OCI-LY1 (cell line): ENCODE data around the gene SNAI3.

Source experiments
- H2AFZ ChIP-seq: fragments of 200-600 bp; sonication (generic), shearing (Covaris generic); 2 replicates; pipeline ENCODE4 v1.6.0; 2014; ENCODE audit warnings: antibody characterized with exemption, mild to moderate bottlenecking, low read length
- H3F3A ChIP-seq: fragments of 200-600 bp; sonication (generic), shearing (Covaris generic); 2 replicates; pipeline ENCODE4 v1.6.0; 2014; ENCODE audit warnings: mild to moderate bottlenecking, antibody characterized with exemption, low read length, moderate library complexity; ENCODE audit not compliant: insufficient read depth
- H3K27ac ChIP-seq: fragments of 200-600 bp; sonication (generic); 2 replicates; pipeline ENCODE4 v1.5.1; 2014; ENCODE audit warnings: low read length, mixed run types, mild to moderate bottlenecking, low read depth; ENCODE audit not compliant: poor library complexity, severe bottlenecking
- H3K27me3 ChIP-seq: fragments of 200-600 bp; sonication (generic); 2 replicates; pipeline ENCODE4 v1.6.0; 2014; ENCODE audit warnings: antibody characterized with exemption, mild to moderate bottlenecking, low read length, moderate library complexity; ENCODE audit not compliant: insufficient read depth
- H3K36me3 ChIP-seq: fragments of 200-600 bp; sonication (generic); 2 replicates; pipeline ENCODE4 v1.6.1; 2014; ENCODE audit warnings: mild to moderate bottlenecking, antibody characterized with exemption, low read length, moderate library complexity, mixed read lengths; ENCODE audit not compliant: insufficient read depth
- H3K4me1 ChIP-seq: fragments of 200-600 bp; sonication (generic); 2 replicates; pipeline ENCODE4 v1.5.1; 2014; ENCODE audit warnings: mild to moderate bottlenecking, low read length, moderate library complexity; ENCODE audit not compliant: insufficient read depth, severe bottlenecking
- H3K4me2 ChIP-seq: fragments of 200-600 bp; sonication (generic), shearing (Covaris generic); 2 replicates; pipeline ENCODE4 v1.6.1; 2014; ENCODE audit warnings: low read length
- H3K4me3 ChIP-seq: fragments of 200-600 bp; sonication (generic); 2 replicates; pipeline ENCODE4 v1.5.1; 2014; ENCODE audit warnings: low read length, low read depth, mild to moderate bottlenecking, mixed read lengths; ENCODE audit not compliant: poor library complexity, severe bottlenecking
- H3K79me2 ChIP-seq: fragments of 200-600 bp; shearing (Covaris generic); 2 replicates; pipeline ENCODE4 v1.6.1; 2016; ENCODE audit warnings: mixed run types, low read length, mixed read lengths; ENCODE audit not compliant: insufficient read depth
- H3K9ac ChIP-seq: fragments of 200-600 bp; sonication (generic), shearing (Covaris generic); 2 replicates; pipeline ENCODE4 v1.6.1; 2014; ENCODE audit warnings: mild to moderate bottlenecking, low read length, mixed read lengths
- H3K9me2 ChIP-seq: fragments of 200-600 bp; sonication (generic), shearing (Covaris generic); 2 replicates; pipeline ENCODE4 v1.6.1; 2014; ENCODE audit warnings: low read depth, mild to moderate bottlenecking, low read length, mixed read lengths
- H3K9me3 ChIP-seq: fragments of 200-600 bp; shearing (Covaris generic); 2 replicates; pipeline ENCODE4 v1.6.1; 2014; ENCODE audit warnings: low read length, mixed read lengths
- H4K20me1 ChIP-seq: fragments of 200-600 bp; sonication (generic), shearing (Covaris generic); 2 replicates; pipeline ENCODE4 v1.6.0; 2016; ENCODE audit warnings: mild to moderate bottlenecking, low read length; ENCODE audit not compliant: insufficient read depth
- CTCF ChIP-seq: fragments of 200-600 bp; sonication (generic), shearing (Covaris generic); IDR thresholded peaks from 2 replicates; pipeline ENCODE4 v1.5.1; 2017; ENCODE audit warnings: mild to moderate bottlenecking, antibody characterized with exemption, low read length, moderate library complexity, mixed read lengths
- EZH2 ChIP-seq: fragments of 200-600 bp; sonication (generic), shearing (Covaris generic); IDR thresholded peaks from 2 replicates; pipeline ENCODE4 v1.8.0; 2017; ENCODE audit warnings: borderline replicate concordance, mixed run types, mild to moderate bottlenecking, antibody characterized with exemption, low read length, moderate library complexity, mixed read lengths

The SNAI3 gene

DNA sequence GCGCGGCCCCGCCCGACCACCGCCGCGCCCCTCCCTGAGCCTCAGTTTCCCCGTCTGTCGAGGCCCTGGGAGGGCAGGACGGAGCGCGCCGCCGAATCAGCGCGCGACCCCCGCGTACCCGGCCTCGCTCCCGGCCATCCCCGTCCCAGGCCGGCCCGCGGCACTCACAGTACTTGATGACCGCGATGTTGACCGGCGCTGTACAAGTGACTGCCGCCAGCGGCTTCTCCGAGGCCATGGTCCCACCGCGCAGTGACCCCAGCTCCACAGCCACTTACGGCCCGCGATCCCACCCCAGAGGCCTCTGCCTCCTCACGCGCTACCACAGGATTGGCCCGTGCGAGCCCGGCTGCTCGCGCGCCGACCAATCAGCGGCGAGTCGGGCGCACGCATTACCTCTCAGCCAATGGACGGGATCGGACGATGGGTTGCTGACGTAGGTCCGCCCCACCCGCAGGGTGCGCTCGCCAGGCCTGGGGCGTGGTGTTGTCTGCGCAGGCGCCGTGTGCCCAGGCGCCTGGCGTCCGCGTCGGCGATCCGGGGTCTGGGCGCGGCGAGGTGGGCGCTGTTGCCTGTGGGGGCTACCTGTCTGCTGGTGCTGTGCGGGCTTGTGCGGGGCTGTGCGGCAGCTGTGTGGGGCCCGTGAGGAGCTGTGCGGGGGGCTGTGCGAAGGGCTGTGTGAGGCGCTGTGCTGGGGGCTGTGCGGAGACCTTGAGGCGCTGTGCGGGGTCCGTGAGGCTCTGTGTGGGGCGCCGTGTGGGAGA lies 23.3 kb downstream of the SNAI3 start, which contains the start of gene MVD:
TSS of gene MVD (minus strand) at position 249 of the 764 bp plus-strand sequence. CDS start at position 238, 11 bp downstream.
- no peaks in the 10 kb centered on the region for H3K27me3 ChIP-seq
- H3K9ac ChIP-seq, result peak within 1 kb of the TSS; percentile 82
- no peaks in the 10 kb centered on the region for H4K20me1 ChIP-seq
- peak within 1 kb of the TSS; percentile 85 for H3K4me3 ChIP-seq
- H3K27ac ChIP-seq, result peak within 1 kb of the TSS; percentile 87
- no peak within 1 kb of the TSS for H2AFZ ChIP-seq
- no peaks in the 10 kb centered on the region for H3K9me2 ChIP-seq
- no peaks in the 10 kb centered on the region for H3K9me3 ChIP-seq
- H3K79me2 ChIP-seq, result peaks cover 12% of the 10 kb centered on the region
- peaks cover 41% of the 10 kb centered on the region for H3K4me1 ChIP-seq
- peaks cover 10% of the 10 kb centered on the region; the same call in 1 of the 2 replicates for H3K36me3 ChIP-seq
- TF ChIP-seq EZH2, result no peak
- TF ChIP-seq CTCF, result peak; percentile 7; the same call in 1 of the 2 replicates
- H3K4me2 ChIP-seq, result peak within 1 kb of the TSS; percentile 81
- H3F3A ChIP-seq, result no peaks in the 10 kb centered on the region

DNA sequence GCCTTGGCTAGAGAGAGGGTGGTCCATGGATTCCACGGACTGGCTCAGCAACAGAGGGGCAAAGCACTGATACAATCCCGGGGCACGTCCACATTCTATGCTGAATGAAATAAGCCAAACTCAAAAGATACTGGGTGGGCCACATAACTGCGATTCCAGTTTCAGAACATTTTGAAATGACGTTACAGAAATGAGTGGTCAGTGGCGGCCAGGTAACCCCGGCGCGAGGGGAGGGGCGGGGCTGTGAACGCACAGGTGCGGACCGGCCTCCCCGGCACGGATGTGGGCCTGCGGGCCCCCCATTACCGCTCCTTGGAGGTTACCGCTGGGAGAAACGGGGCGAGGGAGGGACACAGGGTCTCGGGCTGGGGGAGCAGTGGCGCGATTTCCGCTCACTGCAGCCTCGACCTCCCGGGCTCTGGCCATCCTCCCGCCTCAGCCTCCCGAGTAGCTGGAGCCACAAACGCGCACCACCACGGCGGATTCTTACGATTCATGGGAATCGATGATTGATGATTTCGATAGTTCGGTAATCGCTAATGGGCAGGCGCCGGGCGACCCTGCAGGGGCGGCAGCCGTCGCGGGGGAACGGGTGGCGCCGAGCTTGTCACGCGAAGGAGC lies 24.0 kb downstream of the SNAI3 start:
- Histone ChIP-seq H3K9me2 (no peaks in the 10 kb centered on the region), H3K4me2 (peak overlapping the region; percentile 68), H3F3A (no peaks in the 10 kb centered on the region), H3K4me3 (peak overlapping the region; percentile 85), H3K36me3 (peaks cover 10% of the 10 kb centered on the region; the same call in 1 of the 2 replicates), H3K79me2 (peaks cover 12% of the 10 kb centered on the region), H2AFZ (no peak overlapping the region), H3K27me3 (no peaks in the 10 kb centered on the region), H3K9me3 (no peaks in the 10 kb centered on the region), H4K20me1 (no peaks in the 10 kb centered on the region), H3K4me1 (peaks cover 48% of the 10 kb centered on the region), H3K27ac (peak overlapping the region; percentile 63), H3K9ac (peak overlapping the region; percentile 81)
- TF ChIP-seq EZH2 (no peak), CTCF (no peak)

GRCh38 chr16:88661468-88661867 lies 24.8 kb downstream of the SNAI3 start:
- no peak overlapping the region for H2AFZ ChIP-seq
- peak overlapping the region; percentile 48 for H3K27ac ChIP-seq
- H3K4me3 ChIP-seq, result peak overlapping the region; percentile 85
- H3K4me2 ChIP-seq, result peak overlapping the region; percentile 68
- no peaks in the 10 kb centered on the region for H3K9me2 ChIP-seq
- peak overlapping the region; percentile 16; the same call in 1 of the 2 replicates for H3K9ac ChIP-seq
- no peaks in the 10 kb centered on the region for H3K27me3 ChIP-seq
- H3K9me3 ChIP-seq, result no peaks in the 10 kb centered on the region
- peaks cover 16% of the 10 kb centered on the region; the same call in 1 of the 2 replicates for H3K36me3 ChIP-seq
- no peaks in the 10 kb centered on the region for H4K20me1 ChIP-seq
- H3K4me1 ChIP-seq, result peaks cover 50% of the 10 kb centered on the region
- TF ChIP-seq CTCF (no peak), EZH2 (no peak)
- no peaks in the 10 kb centered on the region for H3F3A ChIP-seq
- H3K79me2 ChIP-seq, result peaks cover 12% of the 10 kb centered on the region
